GM23338 (cell line): ENCODE results near the gene MAP4. TPM values are rescaled to one million over a fixed set of nuclear protein-coding genes. Genes with fewer than 3 reads are reported as not detected.

ENCODE experiments used
- ATAC-seq: fragments of 200-7000 bp; cut with Tn5 transposase; 3 replicates; pipeline ENCODE4 v1.9.1; 2020
- DNase-seq: peaks from one replicate; pipeline ENCODE4 v3.0.0-alpha.2; 2015; ENCODE audit warnings: low spot score
- H2AFZ ChIP-seq: fragments of 200-600 bp; sonication (generic); 2 replicates; pipeline ENCODE4 v1.8.0; 2016; ENCODE audit warnings: antibody characterized with exemption, mild to moderate bottlenecking, moderate library complexity
- H3F3A ChIP-seq: fragments of 200-600 bp; sonication (generic); replicated peaks from 2 replicates; pipeline ENCODE4 v1.8.0; 2017; ENCODE audit warnings: antibody characterized with exemption, mixed run types, low read depth
- H3K27ac ChIP-seq: fragments of 200-600 bp; sonication (generic); 2 replicates; pipeline ENCODE4 v1.6.1; 2016; ENCODE audit warnings: low read depth
- H3K27me3 ChIP-seq: fragments of 200-600 bp; sonication (generic); 2 replicates; pipeline ENCODE4 v1.8.0; 2016; ENCODE audit warnings: mild to moderate bottlenecking, mixed run types, moderate library complexity; ENCODE audit not compliant: insufficient read depth
- H3K36me3 ChIP-seq: fragments of 200-600 bp; sonication (generic); 2 replicates; pipeline ENCODE4 v1.8.0; 2016; ENCODE audit warnings: mild to moderate bottlenecking; ENCODE audit not compliant: insufficient read depth
- H3K4me1 ChIP-seq: fragments of 200-600 bp; sonication (generic); 2 replicates; pipeline ENCODE4 v1.8.0; 2016; ENCODE audit warnings: mild to moderate bottlenecking, moderate library complexity; ENCODE audit not compliant: insufficient read depth
- H3K4me2 ChIP-seq: fragments of 200-600 bp; sonication (generic); 2 replicates; pipeline ENCODE4 v1.7.1; 2017; ENCODE audit warnings: mixed run types
- H3K4me3 ChIP-seq: fragments of 200-600 bp; sonication (generic); 2 replicates; pipeline ENCODE4 v1.6.1; 2016; ENCODE audit warnings: mixed run types
- H3K79me2 ChIP-seq: fragments of 200-600 bp; sonication (generic); replicated peaks from 2 replicates; pipeline ENCODE4 v1.8.0; 2017; ENCODE audit warnings: mild to moderate bottlenecking; ENCODE audit not compliant: insufficient read depth
- H3K9me2 ChIP-seq: fragments of 200-600 bp; sonication (generic); 2 replicates; pipeline ENCODE4 v1.8.0; 2017; ENCODE audit not compliant: insufficient read depth
- H4K20me1 ChIP-seq: fragments of 200-600 bp; sonication (generic); replicated peaks from 2 replicates; pipeline ENCODE4 v1.8.0; 2017; ENCODE audit warnings: mild to moderate bottlenecking; ENCODE audit not compliant: insufficient read depth
- H3K27ac Mint-ChIP-seq: 2 replicates; pipeline ENCODE4 v1.8.0; 2020; ENCODE audit warnings: inconsistent platforms, mild to moderate bottlenecking, moderate library complexity, mixed read lengths
- H3K27me3 Mint-ChIP-seq: 3 replicates; pipeline ENCODE4 v1.8.0; 2022; ENCODE audit warnings: low read depth, mild to moderate bottlenecking, moderate library complexity, mixed read lengths, inconsistent platforms; ENCODE audit not compliant: insufficient read depth, poor library complexity
- H3K36me3 Mint-ChIP-seq: 3 replicates; pipeline ENCODE4 v1.8.0; 2021; ENCODE audit warnings: low read depth, mild to moderate bottlenecking, inconsistent platforms, moderate library complexity, mixed read lengths
- H3K4me1 Mint-ChIP-seq: 3 replicates; pipeline ENCODE4 v1.8.0; 2020; ENCODE audit warnings: mild to moderate bottlenecking, inconsistent platforms, mixed read lengths
- H3K4me3 Mint-ChIP-seq: 3 replicates; pipeline ENCODE4 v1.8.0; 2021; ENCODE audit warnings: moderate library complexity, mild to moderate bottlenecking, inconsistent platforms, mixed read lengths
- H3K9me3 Mint-ChIP-seq: 3 replicates; pipeline ENCODE4 v1.8.0; 2020; ENCODE audit warnings: moderate library complexity, mild to moderate bottlenecking, inconsistent platforms, mixed read lengths
- CREB1 ChIP-seq: fragments of 250-450 bp; sonication (Bioruptor Pico); IDR thresholded peaks from 2 replicates; pipeline ENCODE4 v1.5.0; 2020; ENCODE audit warnings: low read depth, mild to moderate bottlenecking, moderate library complexity
- ETS1 ChIP-seq: IDR thresholded peaks from 2 replicates; pipeline ENCODE4 v1.6.1; 2016; ENCODE audit warnings: antibody characterized with exemption
- EZH2 ChIP-seq: fragments of 200-600 bp; sonication (generic); IDR thresholded peaks from one replicate; pipeline ENCODE4 v1.8.0; 2017; ENCODE audit warnings: antibody characterized with exemption, mild to moderate bottlenecking, low read depth; ENCODE audit not compliant: unreplicated experiment
- EZH2phosphoT487 ChIP-seq: fragments of 200-600 bp; sonication (generic); IDR thresholded peaks from one replicate; pipeline ENCODE4 v1.8.1; 2018; ENCODE audit warnings: antibody characterized with exemption; ENCODE audit not compliant: unreplicated experiment
- JUNB ChIP-seq: IDR thresholded peaks from one replicate; pipeline ENCODE4 v1.6.1; 2016; ENCODE audit warnings: antibody characterized with exemption; ENCODE audit not compliant: unreplicated experiment
- NANOG ChIP-seq: IDR thresholded peaks from 2 replicates; pipeline ENCODE4 v1.6.1; 2016; ENCODE audit warnings: antibody characterized with exemption, borderline replicate concordance
- REST ChIP-seq: IDR thresholded peaks from one replicate; pipeline ENCODE4 v1.6.1; 2018; ENCODE audit warnings: antibody characterized with exemption; ENCODE audit not compliant: unreplicated experiment
- ZNF114 ChIP-seq: fragments of 250-450 bp; sonication (Bioruptor Pico); IDR thresholded peaks from 2 replicates; pipeline ENCODE4 v1.5.0; 2020; ENCODE audit warnings: mild to moderate bottlenecking, moderate library complexity
- ZNF331 ChIP-seq: fragments of 250-450 bp; sonication (Bioruptor Pico); IDR thresholded peaks from 2 replicates; pipeline ENCODE4 v1.5.0; 2020; ENCODE audit warnings: low read depth, mild to moderate bottlenecking, moderate library complexity
- ZNF462 ChIP-seq: fragments of 250-450 bp; sonication (Bioruptor Pico); IDR thresholded peaks from 2 replicates; pipeline ENCODE4 v1.5.0; 2020; ENCODE audit warnings: mild to moderate bottlenecking, moderate library complexity
- polyA plus RNA-seq: library from polyadenylated mRNA; unstranded; fragments of >200 nt; fragmentation: Nextera tagmentation; extraction: Ambion mirVana; gene quantifications from 2 replicates; pipeline ENCODE4 v1.2.1, GENCODE V29; 2016
- total RNA-seq: library from RNA; depleted of rRNA; stranded (reverse); fragments of >200 nt; shearing (Covaris generic); gene quantifications from 2 replicates; pipeline ENCODE4 v1.2.3, GENCODE V29; 2014

The MAP4 gene
- total and polyA plus RNA-seq, 2 experiments from 2014 or later = 103 to 113 TPM

GRCh38 chr3:47910777-47911440 is 105.3 kb downstream of the MAP4 start (continued):
- no peak for TF ChIP-seq REST

- Mint-ChIP-seq H3K27ac (no peak overlapping the region; the same call in 1 of the 2 replicates), H3K4me1 (peaks cover 16% of the 10 kb centered on the region; the same call in 2 of the 3 replicates), H3K36me3 (peaks cover 27% of the 10 kb centered on the region), H3K27me3 (peaks cover 4% of the 10 kb centered on the region), H3K9me3 (no peaks in the 10 kb centered on the region), H3K4me3 (no peak overlapping the region)
- ATAC-seq (no peak), DNase-seq (no peak)
- H4K20me1 ChIP-seq = no peaks in the 10 kb centered on the region; the same call in 1 of the 2 replicates
- no peak overlapping the region for H2AFZ ChIP-seq
- no peak overlapping the region for H3K4me3 ChIP-seq
- no peaks in the 10 kb centered on the region for H3K79me2 ChIP-seq
- peaks cover 15% of the 10 kb centered on the region; the same call in 1 of the 2 replicates for H3K36me3 ChIP-seq
- H3K4me1 ChIP-seq = no peaks in the 10 kb centered on the region
- no peaks in the 10 kb centered on the region for H3K27me3 ChIP-seq
- no peak overlapping the region for H3K4me2 ChIP-seq
- H3F3A ChIP-seq = no peaks in the 10 kb centered on the region
- no peaks in the 10 kb centered on the region for H3K9me2 ChIP-seq
- H3K27ac ChIP-seq = no peak overlapping the region
- TF ChIP-seq NANOG = no peak
- TF ChIP-seq REST = no peak
- no peak for TF ChIP-seq EZH2
- TF ChIP-seq ZNF331 = no peak
- TF ChIP-seq CREB1 = no peak
- TF ChIP-seq ZNF462 = no peak
- TF ChIP-seq JUNB = no peak
- no peak for TF ChIP-seq ETS1
- TF ChIP-seq EZH2phosphoT487 = no peak
- TF ChIP-seq ZNF114 (CRISPR knock-in tag) = no peak
Observed at GRCh38 chr3:47910233-47910632, 106.0 kb downstream of the MAP4 start.
